Lower leg skin (tissue), 4 donors: ENCODE results near the gene VDAC1. TPM values are rescaled to one million over a fixed set of nuclear protein-coding genes. Genes with fewer than 3 reads are reported as not detected.

Experiments used
- DNase-seq, 2 donors: peaks; one replicate each; pipeline ENCODE4 v3.0.0-alpha.2; 2019; ENCODE audit warnings: low spot score in 2 of 2
- H3K4me3 ChIP-seq: fragments of 200-600 bp; sonication (generic); 2 replicates; pipeline ENCODE4 v1.5.1; 2017; ENCODE audit warnings: mild to moderate bottlenecking, low read depth; ENCODE audit not compliant: poor library complexity, severe bottlenecking
- CTCF ChIP-seq, 3 donors: fragments of 450-650 bp; IDR thresholded peaks; one replicate each; pipeline ENCODE4 v1.5.1; 2016; ENCODE audit warnings: antibody characterized with exemption in 3 of 3, mild to moderate bottlenecking in 3 of 3, moderate library complexity in 2 of 3
- POLR2A ChIP-seq, 2 donors: fragments of 450-650 bp; IDR thresholded peaks; one replicate each; pipeline ENCODE4 v1.6.1; 2016 to 2017; ENCODE audit warnings: antibody characterized with exemption in 2 of 2, mild to moderate bottlenecking in 1 of 2, moderate library complexity in 1 of 2
- WGBS, 2 donors: methylation state at CpG; one replicate each; pipeline ENCODE4 v1.1.5; 2018; 5-methylcytosine and 5-hydroxymethylcytosine counted together
- intact Hi-C: fragments of 100-400 bp; cut with DNase I; formaldehyde crosslinking; loops from one replicate; pipeline ENCODE4 v1.15.0; 2023; ENCODE audit warnings: low total_unique reads
- total RNA-seq, 4 donors: library from RNA; depleted of rRNA; stranded (reverse); fragments of >200 nt; gene quantifications; one replicate each; pipeline ENCODE4 v1.1.0, GENCODE V29; 2016

The VDAC1 gene
- total RNA-seq, 4 donors from 2014 or later: 113 to 159 (median 145) TPM

GRCh38 chr5:134047687-134048056, 42.9 kb upstream of the VDAC1 start:
- intact Hi-C loops: no loop called here
- TF ChIP-seq CTCF (IDR thresholded peaks at IDR 0.05) (no peak), POLR2A (IDR thresholded peaks at IDR 0.05) (no peak)
- no peak overlapping the region for H3K4me3 ChIP-seq
- 87% methylated on average over 8 of the region's 8 CpGs for WGBS, 2 donors
- DNase-seq: no peak

- WGBS, 2 donors: 68 to 80% methylated on average over 6 of the region's 6 CpGs
- TF ChIP-seq CTCF (IDR thresholded peaks at IDR 0.05): no peak
- no peak for TF ChIP-seq POLR2A (IDR thresholded peaks at IDR 0.05)
- intact Hi-C loops: no loop called here
- no peak for DNase-seq
- no peak overlapping the region for H3K4me3 ChIP-seq
Measured at GRCh38 chr5:134046801-134047686, 42.3 kb upstream of the VDAC1 start.

- intact Hi-C loops: no loop called here
- 80 to 85% methylated on average over 4 of the region's 4 CpGs for WGBS, 2 donors
- DNase-seq: no peak
Measured at GRCh38 chr5:134046330-134046729, 41.6 kb upstream of the VDAC1 start.

GRCh38 chr5:134043793-134044792, 39.3 kb upstream of the VDAC1 start:
- no peak for DNase-seq
- WGBS, 2 donors: 85 to 91% methylated on average over 18 of the region's 18 CpGs
- TF ChIP-seq POLR2A (IDR thresholded peaks at IDR 0.05): no peak
- intact Hi-C loops: no loop called here
- no peak overlapping the region for H3K4me3 ChIP-seq

More at GRCh38 chr5:134046330-134046729, 41.6 kb upstream of the VDAC1 start:
- H3K4me3 ChIP-seq: no peak overlapping the region
- TF ChIP-seq POLR2A (IDR thresholded peaks at IDR 0.05) (no peak), CTCF (IDR thresholded peaks at IDR 0.05) (no peak)

GRCh38 chr5:134041570-134042411, 37.0 kb upstream of the VDAC1 start:
- TF ChIP-seq CTCF (IDR thresholded peaks at IDR 0.05): no peak
- TF ChIP-seq POLR2A (IDR thresholded peaks at IDR 0.05): no peak
- DNase-seq: no peak
- WGBS, 2 donors: 88 to 90% methylated on average over 8 to 11 of the region's 11 CpGs
- no peak overlapping the region for H3K4me3 ChIP-seq
- intact Hi-C loops: no loop called here
